HEK293 (cell line): ENCODE results near the gene RBMS1.
A peak's percentile ranks its signal among the peaks of the same experiment; 100 is the strongest.

Source experiments
- CTCF ChIA-PET: fragments of 350-600 bp; formaldehyde crosslinking; extraction: SDS; loops from one replicate; lab custom pipeline; 2021; ENCODE audit warnings: antibody characterized with exemption; lab: Yijun Ruan, JAX
- POLR2A ChIA-PET: fragments of 300-600 bp; formaldehyde crosslinking; extraction: SDS; loops from one replicate; lab custom pipeline; 2020; ENCODE audit warnings: antibody characterized with exemption, inconsistent platforms; lab: Yijun Ruan, JAX
- H3K27ac ChIP-seq: fragments of 200-500 bp; sonication (Bioruptor generic); 2 replicates; pipeline ENCODE4 v1.5.1; 2014; ENCODE audit warnings: low read depth, low read length, control low read depth, inconsistent platforms; ENCODE audit errors: extremely low read depth
- H3K36me3 ChIP-seq, 2 experiments: fragments of 200-500 bp in 1 of 2; sonication (Bioruptor generic) in 1 of 2; 1 replicate in 1 of 2; 2 replicates in 1 of 2; pipeline ENCODE4 v1.5.1; 2014 to 2017; ENCODE audit warnings: inconsistent platforms in 2 of 2, low read length in 2 of 2; ENCODE audit not compliant: control insufficient read depth in 2 of 2, insufficient read depth in 1 of 2
- H3K4me1 ChIP-seq: fragments of 200-500 bp; sonication (Bioruptor generic); 2 replicates; pipeline ENCODE4 v1.5.1; 2014; ENCODE audit warnings: mild to moderate bottlenecking, low read length, inconsistent platforms; ENCODE audit not compliant: control insufficient read depth, insufficient read depth
- H3K4me3 ChIP-seq: 2 replicates; pipeline ENCODE4 v1.5.1; 2011; ENCODE audit warnings: low read depth, mild to moderate bottlenecking, control low read depth, low read length, moderate library complexity
- H3K9me3 ChIP-seq: fragments of 200-500 bp; sonication (Bioruptor generic); 2 replicates; pipeline ENCODE4 v1.5.1; 2014; ENCODE audit warnings: low read depth, low read length, inconsistent platforms; ENCODE audit not compliant: control insufficient read depth, insufficient read depth
- PRDM1 ChIP-seq: fragments of 450-650 bp; formaldehyde crosslinking; IDR thresholded peaks from 2 replicates; pipeline ENCODE4; 2016; ENCODE audit warnings: missing biosample characterization, missing genetic modification characterization
- SP7 ChIP-seq: fragments of 450-650 bp; formaldehyde crosslinking; IDR thresholded peaks from 2 replicates; pipeline ENCODE4 v1.5.1; 2016; ENCODE audit warnings: missing biosample characterization, missing genetic modification characterization
- ZNF514 ChIP-seq: fragments of 450-650 bp; formaldehyde crosslinking; IDR thresholded peaks from 2 replicates; pipeline ENCODE4 v1.5.1; 2016; ENCODE audit warnings: missing biosample characterization, missing genetic modification characterization
- ZNF529 ChIP-seq: fragments of 450-650 bp; formaldehyde crosslinking; IDR thresholded peaks from 2 replicates; pipeline ENCODE4 v1.5.1; 2017; ENCODE audit warnings: missing genetic modification characterization, missing biosample characterization; ENCODE audit not compliant: insufficient replicate concordance
- ZNF560 ChIP-seq: fragments of 450-650 bp; formaldehyde crosslinking; IDR thresholded peaks from 2 replicates; pipeline ENCODE4 v1.5.1; 2017; ENCODE audit warnings: missing biosample characterization, missing genetic modification characterization, borderline replicate concordance
- ZNF561 ChIP-seq: fragments of 450-650 bp; IDR thresholded peaks from 2 replicates; pipeline ENCODE4 v1.5.1; 2018; ENCODE audit warnings: missing biosample characterization, missing genetic modification characterization, borderline replicate concordance
- ZNF585B ChIP-seq: fragments of 450-650 bp; formaldehyde crosslinking; IDR thresholded peaks from 2 replicates; pipeline ENCODE4 v1.5.1; 2016; ENCODE audit warnings: missing biosample characterization, missing genetic modification characterization
- ZNF670 ChIP-seq: fragments of 450-650 bp; formaldehyde crosslinking; IDR thresholded peaks from 2 replicates; pipeline ENCODE4 v1.5.1; 2016; ENCODE audit warnings: missing biosample characterization, missing genetic modification characterization, low read depth
- ZNF776 ChIP-seq: fragments of 450-650 bp; formaldehyde crosslinking; IDR thresholded peaks from 2 replicates; pipeline ENCODE4 v1.5.0; 2017; ENCODE audit warnings: missing biosample characterization, missing genetic modification characterization, borderline replicate concordance
- TF ChIP-seq, protein P1 (sequence below): fragments of 450-650 bp; formaldehyde crosslinking; IDR thresholded peaks from 2 replicates; pipeline ENCODE4 v1.5.1; 2016; ENCODE audit warnings: missing biosample characterization, missing genetic modification characterization
- TF ChIP-seq, protein P2 (sequence below): fragments of 450-650 bp; formaldehyde crosslinking; conservative IDR thresholded peaks from 2 replicates; pipeline ENCODE4 v1.5.1; 2016; ENCODE audit warnings: low read depth, missing biosample characterization, missing genetic modification characterization
- TF ChIP-seq, protein P3 (sequence below): fragments of 450-650 bp; formaldehyde crosslinking; IDR thresholded peaks from 2 replicates; pipeline ENCODE4 v1.5.1; 2017; ENCODE audit warnings: missing biosample characterization, missing genetic modification characterization

Gene RBMS1

DNA sequence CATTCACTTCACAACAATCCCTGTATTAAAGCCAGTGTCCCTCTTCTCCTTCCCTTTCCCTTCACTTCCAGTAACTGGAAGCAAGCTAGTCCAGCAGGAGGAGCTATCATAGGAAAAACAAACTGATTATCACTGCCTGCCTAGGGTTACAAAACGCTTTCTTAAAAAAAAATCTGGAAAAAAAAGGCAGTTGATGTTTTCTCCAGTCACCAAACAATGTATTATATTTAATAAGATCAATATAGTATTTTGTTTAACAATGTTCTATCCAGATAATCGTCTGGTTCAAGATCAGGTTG is 214.8 kb downstream of the RBMS1 start:
- Histone ChIP-seq H3K27ac (no peak overlapping the region), H3K36me3 (peaks cover 7 to 57% of the 10 kb centered on the region in 2 experiments; a peak in 2 of 3 replicates), H3K4me1 (no peaks in the 10 kb centered on the region), H3K9me3 (no peaks in the 10 kb centered on the region), H3K4me3 (no peak overlapping the region)
- ChIA-PET CTCF (interaction anchor here (0.8 to 2.1 kb wide), 3 partner anchors 10 to 25 kb away, joined by 3 to 10 read pairs (median 3); no protein-coding TSS in a partner anchor), POLR2A (no interaction called here)
- TF ChIP-seq ZNF585B (tag by site-specific recombination) = peak; percentile 61
- TF ChIP-seq ZNF529 (tag by site-specific recombination) = no peak

DNA sequence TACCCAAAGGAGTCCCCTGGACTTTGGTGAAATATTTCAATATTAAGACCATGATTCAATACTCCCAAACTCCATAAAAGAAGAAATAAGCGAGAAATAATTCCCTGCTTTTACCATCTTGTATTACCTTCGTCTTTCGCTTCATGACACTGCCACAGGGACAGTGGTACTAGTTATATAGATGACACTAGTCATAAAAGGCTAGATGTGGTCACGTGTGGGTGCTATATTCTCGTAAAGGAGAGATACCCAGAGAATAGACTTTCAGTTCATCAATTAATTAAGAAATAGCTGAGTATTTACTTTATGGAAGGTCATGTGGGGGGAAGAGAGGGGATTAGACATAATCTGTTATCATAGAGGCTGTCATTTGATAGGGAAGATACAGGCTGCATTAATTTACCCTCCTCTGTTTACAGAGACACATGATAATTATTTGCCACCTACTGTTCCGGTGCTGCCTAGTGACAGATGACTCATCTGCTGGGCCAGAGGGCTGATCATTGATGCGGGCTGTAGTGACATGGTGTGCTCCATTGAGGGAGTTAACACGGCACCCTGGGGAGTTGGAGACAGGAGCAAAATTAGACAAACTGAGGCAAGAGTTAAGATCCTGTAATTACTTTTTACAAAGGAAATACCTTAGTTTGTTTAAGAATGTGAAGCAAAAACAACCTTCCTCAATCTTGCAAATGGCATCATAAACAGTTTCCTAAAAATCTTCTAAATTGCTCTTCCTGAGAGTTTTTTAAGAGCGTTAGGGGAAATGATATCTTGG is 215.3 kb downstream of the RBMS1 start:
- Histone ChIP-seq H3K27ac (no peak overlapping the region), H3K4me3 (no peak overlapping the region), H3K36me3 (peaks cover 7 to 52% of the 10 kb centered on the region in 2 experiments; a peak in 2 of 3 replicates)
- ChIA-PET POLR2A (no interaction called here), CTCF (interaction anchor here (0.8 to 2.1 kb wide), 3 partner anchors 9 to 726 kb away, joined by 3 to 10 read pairs (median 4); no protein-coding TSS in a partner anchor)
- TF ChIP-seq ZNF561 (tag by site-specific recombination) = no peak
- TF ChIP-seq ZNF560 (tag by site-specific recombination) = no peak
- no peak for TF ChIP-seq ZNF670 (tag by site-specific recombination)
- no peak for TF ChIP-seq PRDM1 (tag by site-specific recombination)
- TF ChIP-seq, protein P1, sequence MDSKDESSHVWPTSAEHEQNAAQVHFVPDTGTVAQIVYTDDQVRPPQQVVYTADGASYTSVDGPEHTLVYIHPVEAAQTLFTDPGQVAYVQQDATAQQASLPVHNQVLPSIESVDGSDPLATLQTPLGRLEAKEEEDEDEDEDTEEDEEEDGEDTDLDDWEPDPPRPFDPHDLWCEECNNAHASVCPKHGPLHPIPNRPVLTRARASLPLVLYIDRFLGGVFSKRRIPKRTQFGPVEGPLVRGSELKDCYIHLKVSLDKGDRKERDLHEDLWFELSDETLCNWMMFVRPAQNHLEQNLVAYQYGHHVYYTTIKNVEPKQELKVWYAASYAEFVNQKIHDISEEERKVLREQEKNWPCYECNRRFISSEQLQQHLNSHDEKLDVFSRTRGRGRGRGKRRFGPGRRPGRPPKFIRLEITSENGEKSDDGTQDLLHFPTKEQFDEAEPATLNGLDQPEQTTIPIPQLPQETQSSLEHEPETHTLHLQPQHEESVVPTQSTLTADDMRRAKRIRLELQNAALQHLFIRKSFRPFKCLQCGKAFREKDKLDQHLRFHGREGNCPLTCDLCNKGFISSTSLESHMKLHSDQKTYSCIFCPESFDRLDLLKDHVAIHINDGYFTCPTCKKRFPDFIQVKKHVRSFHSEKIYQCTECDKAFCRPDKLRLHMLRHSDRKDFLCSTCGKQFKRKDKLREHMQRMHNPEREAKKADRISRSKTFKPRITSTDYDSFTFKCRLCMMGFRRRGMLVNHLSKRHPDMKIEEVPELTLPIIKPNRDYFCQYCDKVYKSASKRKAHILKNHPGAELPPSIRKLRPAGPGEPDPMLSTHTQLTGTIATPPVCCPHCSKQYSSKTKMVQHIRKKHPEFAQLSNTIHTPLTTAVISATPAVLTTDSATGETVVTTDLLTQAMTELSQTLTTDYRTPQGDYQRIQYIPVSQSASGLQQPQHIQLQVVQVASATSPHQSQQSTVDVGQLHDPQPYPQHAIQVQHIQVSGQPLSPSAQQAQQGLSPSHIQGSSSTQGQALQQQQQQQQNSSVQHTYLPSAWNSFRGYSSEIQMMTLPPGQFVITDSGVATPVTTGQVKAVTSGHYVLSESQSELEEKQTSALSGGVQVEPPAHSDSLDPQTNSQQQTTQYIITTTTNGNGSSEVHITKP (tag by site-specific recombination) = 0 out of 2 replicates have a peak, but pooled peaks have one; percentile 11
- peak; percentile 65 for TF ChIP-seq SP7 (tag by site-specific recombination)
- no peak for TF ChIP-seq ZNF776
- TF ChIP-seq, protein P2, sequence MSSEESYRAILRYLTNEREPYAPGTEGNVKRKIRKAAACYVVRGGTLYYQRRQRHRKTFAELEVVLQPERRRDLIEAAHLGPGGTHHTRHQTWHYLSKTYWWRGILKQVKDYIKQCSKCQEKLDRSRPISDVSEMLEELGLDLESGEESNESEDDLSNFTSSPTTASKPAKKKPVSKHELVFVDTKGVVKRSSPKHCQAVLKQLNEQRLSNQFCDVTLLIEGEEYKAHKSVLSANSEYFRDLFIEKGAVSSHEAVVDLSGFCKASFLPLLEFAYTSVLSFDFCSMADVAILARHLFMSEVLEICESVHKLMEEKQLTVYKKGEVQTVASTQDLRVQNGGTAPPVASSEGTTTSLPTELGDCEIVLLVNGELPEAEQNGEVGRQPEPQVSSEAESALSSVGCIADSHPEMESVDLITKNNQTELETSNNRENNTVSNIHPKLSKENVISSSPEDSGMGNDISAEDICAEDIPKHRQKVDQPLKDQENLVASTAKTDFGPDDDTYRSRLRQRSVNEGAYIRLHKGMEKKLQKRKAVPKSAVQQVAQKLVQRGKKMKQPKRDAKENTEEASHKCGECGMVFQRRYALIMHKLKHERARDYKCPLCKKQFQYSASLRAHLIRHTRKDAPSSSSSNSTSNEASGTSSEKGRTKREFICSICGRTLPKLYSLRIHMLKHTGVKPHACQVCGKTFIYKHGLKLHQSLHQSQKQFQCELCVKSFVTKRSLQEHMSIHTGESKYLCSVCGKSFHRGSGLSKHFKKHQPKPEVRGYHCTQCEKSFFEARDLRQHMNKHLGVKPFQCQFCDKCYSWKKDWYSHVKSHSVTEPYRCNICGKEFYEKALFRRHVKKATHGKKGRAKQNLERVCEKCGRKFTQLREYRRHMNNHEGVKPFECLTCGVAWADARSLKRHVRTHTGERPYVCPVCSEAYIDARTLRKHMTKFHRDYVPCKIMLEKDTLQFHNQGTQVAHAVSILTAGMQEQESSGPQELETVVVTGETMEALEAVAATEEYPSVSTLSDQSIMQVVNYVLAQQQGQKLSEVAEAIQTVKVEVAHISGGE (tag by site-specific recombination) = no peak
- TF ChIP-seq ZNF514 (tag by site-specific recombination) = no peak
- TF ChIP-seq, protein P3, sequence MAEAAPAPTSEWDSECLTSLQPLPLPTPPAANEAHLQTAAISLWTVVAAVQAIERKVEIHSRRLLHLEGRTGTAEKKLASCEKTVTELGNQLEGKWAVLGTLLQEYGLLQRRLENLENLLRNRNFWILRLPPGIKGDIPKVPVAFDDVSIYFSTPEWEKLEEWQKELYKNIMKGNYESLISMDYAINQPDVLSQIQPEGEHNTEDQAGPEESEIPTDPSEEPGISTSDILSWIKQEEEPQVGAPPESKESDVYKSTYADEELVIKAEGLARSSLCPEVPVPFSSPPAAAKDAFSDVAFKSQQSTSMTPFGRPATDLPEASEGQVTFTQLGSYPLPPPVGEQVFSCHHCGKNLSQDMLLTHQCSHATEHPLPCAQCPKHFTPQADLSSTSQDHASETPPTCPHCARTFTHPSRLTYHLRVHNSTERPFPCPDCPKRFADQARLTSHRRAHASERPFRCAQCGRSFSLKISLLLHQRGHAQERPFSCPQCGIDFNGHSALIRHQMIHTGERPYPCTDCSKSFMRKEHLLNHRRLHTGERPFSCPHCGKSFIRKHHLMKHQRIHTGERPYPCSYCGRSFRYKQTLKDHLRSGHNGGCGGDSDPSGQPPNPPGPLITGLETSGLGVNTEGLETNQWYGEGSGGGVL (tag by site-specific recombination) = peak; percentile 45; the same call in 1 of the 2 replicates
- TF ChIP-seq, all 188 proteins: peak for 3
- no peaks in the 10 kb centered on the region for H3K4me1 ChIP-seq
- no peaks in the 10 kb centered on the region for H3K9me3 ChIP-seq
